GM18505 (cell line): ENCODE measurements around the gene OR5AN1.

Source experiments
- ATAC-seq: cut with Tn5 transposase; IDR thresholded peaks from one replicate; pipeline ENCODE4 v1.9.1; 2021; ENCODE audit not compliant: unreplicated experiment
- POLR2A ChIP-seq: IDR thresholded peaks from 4 replicates; pipeline ENCODE4 v1.6.1; 2011; ENCODE audit warnings: borderline replicate concordance; ENCODE audit not compliant: insufficient read depth, insufficient read length; ENCODE audit errors: extremely low read depth

OR5AN1 gene

DNA sequence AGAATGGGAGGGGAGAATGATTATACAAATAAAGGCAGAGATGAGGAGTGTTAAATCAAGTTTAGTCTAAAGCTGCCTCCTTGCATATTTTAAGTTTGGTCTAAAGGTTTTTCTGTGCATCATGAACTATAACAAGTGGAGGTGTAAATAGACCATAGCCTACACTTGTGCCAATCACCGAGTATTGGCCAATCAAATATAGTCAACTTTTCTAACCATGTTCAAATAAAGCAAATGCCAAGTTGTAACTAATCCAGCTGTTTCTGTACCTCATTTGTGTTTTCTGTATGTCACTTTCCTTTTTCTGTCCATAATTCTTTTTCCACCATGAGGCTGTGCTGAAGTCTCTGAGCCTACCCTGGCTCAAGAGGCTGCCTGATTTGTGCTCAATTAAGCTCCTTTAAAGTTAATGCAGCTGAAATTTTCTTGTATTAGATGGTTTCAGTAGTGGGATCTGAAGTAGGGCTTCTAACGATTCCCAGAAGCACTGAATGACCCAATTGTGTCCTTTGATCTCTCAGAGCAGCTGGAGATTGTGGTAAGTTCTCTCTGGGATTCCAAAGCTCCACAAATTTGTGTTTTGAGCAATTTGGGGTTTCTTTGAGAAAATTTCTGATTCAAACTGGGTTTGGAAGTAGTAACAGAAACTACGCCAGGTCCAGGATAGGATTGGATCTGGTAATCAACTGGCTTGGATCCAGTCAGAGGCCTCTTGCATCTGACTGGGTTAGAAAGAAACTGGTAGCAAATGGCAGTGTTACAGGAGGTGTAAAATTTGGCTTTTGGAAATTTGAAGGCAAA lies 42.0 kb downstream of the OR5AN1 start:
- TF ChIP-seq POLR2A: no peak
- no peak for ATAC-seq

GRCh38 chr11:59401262-59401552 lies 42.5 kb downstream of the OR5AN1 start:
- TF ChIP-seq POLR2A: no peak
- no peak for ATAC-seq

GRCh38 chr11:59403546-59403945 lies 44.9 kb downstream of the OR5AN1 start:
- TF ChIP-seq POLR2A: no peak
- ATAC-seq: no peak

GRCh38 chr11:59413646-59414045 lies 55.0 kb downstream of the OR5AN1 start:
- no peak for TF ChIP-seq POLR2A
- no peak for ATAC-seq

DNA sequence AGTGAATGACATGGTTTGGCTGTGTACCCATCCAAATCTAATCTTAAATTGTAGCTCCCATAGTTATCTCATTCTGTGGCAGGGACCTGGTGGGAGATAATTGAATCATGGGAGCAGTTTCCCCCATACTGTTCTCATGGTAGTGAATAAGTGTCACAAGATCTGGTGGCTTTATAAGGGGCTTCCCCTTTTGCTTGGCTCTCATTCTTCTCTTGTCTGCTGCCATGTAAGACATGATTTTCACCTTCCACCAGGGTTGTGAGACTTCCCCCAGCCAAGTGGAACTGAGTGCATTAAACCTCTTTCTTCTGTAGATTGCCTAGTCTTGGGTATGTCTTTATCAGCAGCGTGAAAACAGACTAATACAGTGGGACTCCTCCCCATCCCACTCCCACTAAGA lies 56.4 kb downstream of the OR5AN1 start:
- ATAC-seq: no peak
- no peak for TF ChIP-seq POLR2A

GRCh38 chr11:59416613-59417012 lies 57.9 kb downstream of the OR5AN1 start:
- no peak for ATAC-seq
- TF ChIP-seq POLR2A: no peak

DNA sequence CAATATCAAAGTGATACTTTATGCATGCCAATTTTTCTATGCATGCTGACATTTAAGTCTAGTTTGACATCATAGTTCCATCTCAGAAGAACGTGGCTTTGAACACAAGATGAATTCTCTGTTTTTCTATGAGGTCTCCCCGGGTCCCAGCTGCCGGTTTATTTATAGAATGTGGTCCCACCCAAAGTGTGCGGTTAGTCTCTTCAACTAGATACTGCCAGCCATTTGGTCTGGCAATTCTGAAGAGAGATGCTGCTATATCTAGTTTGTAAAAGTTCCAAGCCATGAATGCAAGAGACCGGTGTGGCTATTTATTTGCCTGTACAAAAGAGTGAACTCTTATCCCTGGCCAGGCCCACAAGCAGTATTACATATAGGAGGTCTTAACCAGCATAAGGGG lies 58.3 kb downstream of the OR5AN1 start:
- TF ChIP-seq POLR2A: no peak
- ATAC-seq: no peak

DNA sequence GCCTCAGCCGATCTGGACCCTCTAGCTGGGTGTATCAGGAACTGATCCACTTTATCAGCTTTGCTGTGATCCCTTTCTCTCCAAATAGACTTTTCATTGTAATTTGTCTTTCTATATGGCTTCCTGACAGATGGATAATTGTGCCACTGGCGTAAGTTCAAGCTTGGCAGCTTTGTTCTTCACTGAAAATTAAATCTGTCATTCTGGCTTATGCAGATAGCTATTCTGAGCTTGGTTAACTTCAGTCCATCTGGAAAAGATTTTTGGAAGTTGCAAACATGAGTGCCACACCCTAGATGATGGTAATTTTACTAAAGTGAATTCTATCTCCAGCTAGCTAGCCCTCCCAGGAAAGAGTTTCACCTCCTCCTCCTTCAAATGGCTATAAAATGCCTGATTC lies 59.5 kb downstream of the OR5AN1 start:
- TF ChIP-seq POLR2A: no peak
- ATAC-seq: no peak
